Measurements from ENCODE around the gene SMC3. TPM values are rescaled to one million over a fixed set of nuclear protein-coding genes. Genes with fewer than 3 reads are reported as not detected.

SMC3 gene
- total RNA-seq, 1 donor from 2014 or later: 19.5 TPM

DNA sequence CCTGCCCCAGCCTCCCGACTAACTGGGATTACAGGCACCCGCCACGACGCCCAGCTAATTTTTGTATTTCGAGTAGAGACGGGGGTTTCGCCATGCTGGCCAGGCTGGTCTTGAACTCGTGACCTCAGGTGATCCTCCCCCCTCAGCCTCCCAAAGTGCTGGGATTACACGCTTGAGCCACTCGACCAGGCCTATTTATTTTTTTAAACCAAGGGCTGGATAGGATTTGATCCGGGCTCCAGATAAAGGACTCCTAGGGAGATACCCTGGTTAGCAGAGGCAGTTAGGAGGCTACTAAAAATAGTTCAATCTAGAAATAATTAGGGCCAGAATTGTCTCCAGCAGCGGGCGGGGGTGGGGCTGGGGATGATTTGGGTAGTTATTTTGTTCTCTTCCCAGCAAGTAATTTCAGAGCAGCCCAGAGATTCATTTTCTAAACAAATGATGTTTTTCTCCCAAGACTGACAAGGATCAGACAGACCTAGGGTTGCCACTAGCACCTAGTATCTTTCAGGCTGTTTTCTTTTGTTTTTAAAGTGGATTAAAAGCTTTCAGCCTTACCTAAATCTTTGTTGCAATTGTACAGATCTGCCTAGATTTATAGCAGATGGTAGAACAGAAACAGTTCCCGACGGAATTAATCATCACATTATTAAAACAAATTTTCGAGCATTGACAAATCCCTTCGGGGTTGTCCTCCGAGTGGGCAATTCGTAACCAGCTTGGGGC lies 859 bp upstream of the SMC3 start:
- DNase-seq (ENCODE audit: low read depth) (no peak), FAIRE-seq (no peak)
- Histone ChIP-seq H3K4me3 (ENCODE audit: low read depth, low read length) (peak overlapping the region; percentile 92), H3K27me3 (ENCODE audit: control insufficient read depth, insufficient read depth, low read length) (no peaks in the 10 kb centered on the region), H3K36me3 (ENCODE audit: control insufficient read depth, insufficient read depth, low read length) (peaks cover 1% of the 10 kb centered on the region)
- TF ChIP-seq, protein P1, sequence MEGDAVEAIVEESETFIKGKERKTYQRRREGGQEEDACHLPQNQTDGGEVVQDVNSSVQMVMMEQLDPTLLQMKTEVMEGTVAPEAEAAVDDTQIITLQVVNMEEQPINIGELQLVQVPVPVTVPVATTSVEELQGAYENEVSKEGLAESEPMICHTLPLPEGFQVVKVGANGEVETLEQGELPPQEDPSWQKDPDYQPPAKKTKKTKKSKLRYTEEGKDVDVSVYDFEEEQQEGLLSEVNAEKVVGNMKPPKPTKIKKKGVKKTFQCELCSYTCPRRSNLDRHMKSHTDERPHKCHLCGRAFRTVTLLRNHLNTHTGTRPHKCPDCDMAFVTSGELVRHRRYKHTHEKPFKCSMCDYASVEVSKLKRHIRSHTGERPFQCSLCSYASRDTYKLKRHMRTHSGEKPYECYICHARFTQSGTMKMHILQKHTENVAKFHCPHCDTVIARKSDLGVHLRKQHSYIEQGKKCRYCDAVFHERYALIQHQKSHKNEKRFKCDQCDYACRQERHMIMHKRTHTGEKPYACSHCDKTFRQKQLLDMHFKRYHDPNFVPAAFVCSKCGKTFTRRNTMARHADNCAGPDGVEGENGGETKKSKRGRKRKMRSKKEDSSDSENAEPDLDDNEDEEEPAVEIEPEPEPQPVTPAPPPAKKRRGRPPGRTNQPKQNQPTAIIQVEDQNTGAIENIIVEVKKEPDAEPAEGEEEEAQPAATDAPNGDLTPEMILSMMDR (IDR thresholded peaks at IDR 0.05; ENCODE audit: insufficient read depth, low read length, severe bottlenecking): no peak

DNA sequence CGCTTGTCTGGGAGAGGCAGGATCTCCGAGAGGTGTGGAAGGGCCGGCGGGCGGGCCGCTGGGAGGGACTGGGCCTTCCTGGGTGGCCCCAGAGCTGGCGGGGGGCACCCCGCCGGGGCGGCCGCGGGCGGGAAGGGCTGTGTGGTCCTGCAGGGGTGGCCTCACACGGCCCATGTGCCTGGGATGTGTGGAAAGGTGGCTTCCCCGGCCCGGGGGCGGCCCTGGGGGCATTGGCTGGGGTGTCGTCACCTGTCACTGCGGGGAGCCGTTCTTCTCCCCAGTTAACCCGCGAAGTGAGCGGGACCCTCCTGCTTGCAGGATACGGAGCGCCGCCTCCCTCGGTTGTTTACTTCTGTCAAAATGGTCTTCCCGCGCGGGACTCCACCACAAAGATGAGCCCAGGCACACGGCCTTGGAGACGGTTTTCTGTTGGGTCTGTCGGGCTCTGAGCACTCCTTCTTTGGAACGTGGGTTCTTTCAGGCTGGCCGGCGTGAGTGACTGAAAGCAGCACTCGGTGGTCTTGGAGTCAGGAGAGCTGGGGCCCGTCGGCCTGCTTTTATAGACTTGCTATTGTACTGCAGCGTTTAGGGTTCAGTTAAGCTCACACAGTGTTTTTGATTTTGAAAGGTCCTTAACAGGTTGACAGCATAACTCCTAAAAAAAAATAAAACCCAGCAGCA lies 700 bp downstream of the SMC3 start:
- DNase-seq (ENCODE audit: low read depth) (peak; percentile 4), FAIRE-seq (no peak)
- Histone ChIP-seq H3K4me3 (ENCODE audit: low read depth, low read length) (peak overlapping the region; percentile 92), H3K27me3 (ENCODE audit: control insufficient read depth, insufficient read depth, low read length) (no peaks in the 10 kb centered on the region), H3K36me3 (ENCODE audit: control insufficient read depth, insufficient read depth, low read length) (peaks cover 1% of the 10 kb centered on the region)
- TF ChIP-seq, protein P1 (IDR thresholded peaks at IDR 0.05; ENCODE audit: insufficient read depth, low read length, severe bottlenecking): no peak

GRCh38 chr10:110569122-110569521 lies 1.6 kb downstream of the SMC3 start:
- FAIRE-seq: no peak
- TF ChIP-seq, protein P1 (IDR thresholded peaks at IDR 0.05; ENCODE audit: insufficient read depth, low read length, severe bottlenecking): no peak

GRCh38 chr10:110569736-110570135 lies 2.2 kb downstream of the SMC3 start:
- Histone ChIP-seq H3K4me3 (ENCODE audit: low read depth, low read length) (no peak overlapping the region), H3K36me3 (ENCODE audit: control insufficient read depth, insufficient read depth, low read length) (peaks cover 1% of the 10 kb centered on the region), H3K27me3 (ENCODE audit: control insufficient read depth, insufficient read depth, low read length) (no peaks in the 10 kb centered on the region)
- DNase-seq (ENCODE audit: low read depth): no peak
- FAIRE-seq: no peak
- TF ChIP-seq, protein P1 (IDR thresholded peaks at IDR 0.05; ENCODE audit: insufficient read depth, low read length, severe bottlenecking): no peak

More at GRCh38 chr10:110569122-110569521, 1.6 kb downstream of the SMC3 start:
- DNase-seq (ENCODE audit: low read depth): no peak
- Histone ChIP-seq H3K27me3 (ENCODE audit: control insufficient read depth, insufficient read depth, low read length) (no peaks in the 10 kb centered on the region), H3K36me3 (ENCODE audit: control insufficient read depth, insufficient read depth, low read length) (peaks cover 1% of the 10 kb centered on the region), H3K4me3 (ENCODE audit: low read depth, low read length) (no peak overlapping the region)

- H3K36me3 ChIP-seq (ENCODE audit: control insufficient read depth, insufficient read depth, low read length): peaks cover 1% of the 10 kb centered on the region
- no peak for FAIRE-seq
- TF ChIP-seq, protein P1 (IDR thresholded peaks at IDR 0.05; ENCODE audit: insufficient read depth, low read length, severe bottlenecking): no peak
Measured at GRCh38 chr10:110571093-110571743, 3.7 kb downstream of the SMC3 start.

More at GRCh38 chr10:110571093-110571743, 3.7 kb downstream of the SMC3 start:
- H3K4me3 ChIP-seq (ENCODE audit: low read depth, low read length): no peak overlapping the region
- H3K27me3 ChIP-seq (ENCODE audit: control insufficient read depth, insufficient read depth, low read length): no peaks in the 10 kb centered on the region
- no peak for DNase-seq (ENCODE audit: low read depth)
